Neural progenitor cell (in vitro differentiated cells): ENCODE measurements around the gene OPA1. TPM values are rescaled to one million over a fixed set of nuclear protein-coding genes. Genes with fewer than 3 reads are reported as not detected.

Experiments
- DNase-seq: peaks from one replicate; pipeline ENCODE4 v3.0.0-alpha.2; 2016; ENCODE audit warnings: low spot score
- H2AFZ ChIP-seq: fragments of 200-600 bp; sonication (generic); replicated peaks from 2 replicates; pipeline ENCODE4 v1.6.1; 2016; ENCODE audit warnings: antibody characterized with exemption
- H3F3A ChIP-seq: fragments of 200-600 bp; sonication (generic); 2 replicates; pipeline ENCODE4 v1.6.1; 2016; ENCODE audit warnings: antibody characterized with exemption, low read depth
- H3K27ac ChIP-seq: fragments of 200-600 bp; sonication (generic); 2 replicates; pipeline ENCODE4 v1.5.1; 2016; ENCODE audit warnings: mild to moderate bottlenecking
- H3K27me3 ChIP-seq: fragments of 200-600 bp; sonication (generic); 2 replicates; pipeline ENCODE4 v1.6.1; 2016; ENCODE audit warnings: mild to moderate bottlenecking, moderate library complexity
- H3K36me3 ChIP-seq: fragments of 200-600 bp; sonication (generic); 2 replicates; pipeline ENCODE4 v1.5.1; 2016
- H3K4me1 ChIP-seq: fragments of 200-600 bp; sonication (generic); 2 replicates; pipeline ENCODE4 v1.6.1; 2016; ENCODE audit warnings: mixed run types
- H3K4me2 ChIP-seq: fragments of 200-600 bp; sonication (generic); 2 replicates; pipeline ENCODE4 v1.6.1; 2016
- H3K4me3 ChIP-seq: fragments of 200-600 bp; sonication (generic); 2 replicates; pipeline ENCODE4 v1.5.1; 2016
- H3K79me2 ChIP-seq: fragments of 200-600 bp; sonication (generic); 2 replicates; pipeline ENCODE4 v1.6.1; 2016; ENCODE audit warnings: low read depth
- H3K9ac ChIP-seq: fragments of 200-600 bp; sonication (generic); 2 replicates; pipeline ENCODE4 v1.6.1; 2016
- H3K9me3 ChIP-seq: fragments of 200-600 bp; sonication (generic); 2 replicates; pipeline ENCODE4 v1.5.1; 2016; ENCODE audit warnings: low read depth
- H4K20me1 ChIP-seq: fragments of 200-600 bp; sonication (generic); 2 replicates; pipeline ENCODE4 v1.6.1; 2016; ENCODE audit warnings: low read depth
- H3K27ac Mint-ChIP-seq: 3 replicates; pipeline ENCODE4 v1.8.0; 2021; ENCODE audit warnings: mixed read lengths
- H3K27me3 Mint-ChIP-seq: 2 replicates; pipeline ENCODE4 v1.8.0; 2022; ENCODE audit warnings: low read depth, mild to moderate bottlenecking, inconsistent platforms, moderate library complexity, mixed read lengths; ENCODE audit not compliant: insufficient read depth
- H3K36me3 Mint-ChIP-seq: 3 replicates; pipeline ENCODE4 v1.8.0; 2021; ENCODE audit warnings: mixed read lengths
- H3K4me1 Mint-ChIP-seq: 3 replicates; pipeline ENCODE4 v1.8.0; 2021; ENCODE audit warnings: mixed read lengths
- H3K4me3 Mint-ChIP-seq: 3 replicates; pipeline ENCODE4 v1.8.0; 2021; ENCODE audit warnings: mild to moderate bottlenecking, moderate library complexity, mixed read lengths
- H3K9me3 Mint-ChIP-seq: 3 replicates; pipeline ENCODE4 v1.8.0; 2020; ENCODE audit warnings: mixed read lengths
- CTCF ChIP-seq: fragments of 200-600 bp; sonication (generic); IDR thresholded peaks from 2 replicates; pipeline ENCODE4 v1.5.1; 2017; ENCODE audit warnings: antibody characterized with exemption, mild to moderate bottlenecking
- EZH2 ChIP-seq: fragments of 200-600 bp; sonication (generic); IDR thresholded peaks from 2 replicates; pipeline ENCODE4 v1.6.1; 2017; ENCODE audit warnings: antibody characterized with exemption, mild to moderate bottlenecking, moderate library complexity
- EZH2phosphoT487 ChIP-seq: fragments of 200-600 bp; sonication (generic); IDR thresholded peaks from 2 replicates; pipeline ENCODE4 v1.6.1; 2017; ENCODE audit warnings: antibody characterized with exemption
- total RNA-seq: library from RNA; depleted of rRNA; stranded (reverse); fragments of >200 nt; gene quantifications from 2 replicates; pipeline ENCODE4 v1.2.3, GENCODE V29; 2015; ENCODE audit warnings: low replicate concordance

The OPA1 gene
- total RNA-seq, 1 donor from 2014 or later, result 125 TPM

- H3K4me3 Mint-ChIP-seq, result no peak overlapping the region
- no peaks in the 10 kb centered on the region for H3K79me2 ChIP-seq
- no peak overlapping the region for H3K27ac Mint-ChIP-seq
- H3K36me3 Mint-ChIP-seq, result peaks cover 15% of the 10 kb centered on the region
- H2AFZ ChIP-seq, result no peak overlapping the region
- peaks cover 9% of the 10 kb centered on the region for H4K20me1 ChIP-seq
- H3K9me3 Mint-ChIP-seq, result peaks cover 63% of the 10 kb centered on the region
- no peak for TF ChIP-seq EZH2phosphoT487
- no peak for TF ChIP-seq EZH2
- no peak for TF ChIP-seq CTCF
- no peak overlapping the region for H3K4me3 ChIP-seq
- H3K9me3 ChIP-seq, result peaks cover 12% of the 10 kb centered on the region
- no peak overlapping the region for H3K9ac ChIP-seq
- H3K27me3 ChIP-seq, result peaks cover 16% of the 10 kb centered on the region
- H3K4me1 Mint-ChIP-seq, result peaks cover 17% of the 10 kb centered on the region
- peaks cover 34% of the 10 kb centered on the region for H3K27me3 Mint-ChIP-seq
- no peak overlapping the region for H3K4me2 ChIP-seq
- peaks cover 15% of the 10 kb centered on the region for H3F3A ChIP-seq
- no peaks in the 10 kb centered on the region for H3K36me3 ChIP-seq
- peaks cover 14% of the 10 kb centered on the region for H3K4me1 ChIP-seq
- H3K27ac ChIP-seq, result no peak overlapping the region
- no peak for DNase-seq
These were observed 123.1 kb downstream of the OPA1 start for GRCh38 chr3:193716150-193716549.

GRCh38 chr3:193719735-193720134, 126.7 kb downstream of the OPA1 start:
- Histone ChIP-seq H3K27me3 (no peaks in the 10 kb centered on the region), H3K9ac (no peak overlapping the region), H3K27ac (no peak overlapping the region), H2AFZ (no peak overlapping the region), H3K4me1 (no peaks in the 10 kb centered on the region), H4K20me1 (no peaks in the 10 kb centered on the region), H3K4me2 (no peak overlapping the region), H3K4me3 (no peak overlapping the region), H3K36me3 (no peaks in the 10 kb centered on the region), H3K9me3 (peaks cover 10% of the 10 kb centered on the region), H3F3A (no peaks in the 10 kb centered on the region), H3K79me2 (no peaks in the 10 kb centered on the region)
- Mint-ChIP-seq H3K4me3 (no peak overlapping the region), H3K9me3 (peaks cover 58% of the 10 kb centered on the region), H3K27me3 (peaks cover 14% of the 10 kb centered on the region), H3K4me1 (no peaks in the 10 kb centered on the region), H3K36me3 (peaks cover 15% of the 10 kb centered on the region), H3K27ac (no peak overlapping the region)
- TF ChIP-seq EZH2phosphoT487, result no peak
- no peak for DNase-seq

GRCh38 chr3:193720169-193720568, 127.2 kb downstream of the OPA1 start:
- Histone ChIP-seq H3K27me3 (no peaks in the 10 kb centered on the region), H3K4me1 (no peaks in the 10 kb centered on the region), H3K79me2 (no peaks in the 10 kb centered on the region), H3K36me3 (no peaks in the 10 kb centered on the region), H4K20me1 (no peaks in the 10 kb centered on the region), H3K4me2 (no peak overlapping the region), H3K9ac (no peak overlapping the region), H2AFZ (no peak overlapping the region), H3F3A (no peaks in the 10 kb centered on the region), H3K27ac (no peak overlapping the region), H3K4me3 (no peak overlapping the region), H3K9me3 (peaks cover 5% of the 10 kb centered on the region)
- no peak for DNase-seq
- Mint-ChIP-seq H3K27me3 (peaks cover 14% of the 10 kb centered on the region), H3K27ac (no peak overlapping the region), H3K9me3 (peaks cover 58% of the 10 kb centered on the region), H3K4me3 (no peak overlapping the region), H3K36me3 (peaks cover 15% of the 10 kb centered on the region), H3K4me1 (no peaks in the 10 kb centered on the region)
- TF ChIP-seq EZH2 (no peak), EZH2phosphoT487 (no peak), CTCF (no peak)

GRCh38 chr3:193722566-193722965, 129.6 kb downstream of the OPA1 start:
- H3K27ac Mint-ChIP-seq, result no peak overlapping the region
- peaks cover 35% of the 10 kb centered on the region for H3K9me3 Mint-ChIP-seq
- no peak for TF ChIP-seq EZH2phosphoT487
- TF ChIP-seq CTCF, result no peak
- no peak for TF ChIP-seq EZH2
- no peak for DNase-seq
- no peaks in the 10 kb centered on the region for H3K27me3 ChIP-seq
- peaks cover 8% of the 10 kb centered on the region for H3K27me3 Mint-ChIP-seq
- no peak overlapping the region for H3K27ac ChIP-seq
- H3K9me3 ChIP-seq, result no peaks in the 10 kb centered on the region
- H3F3A ChIP-seq, result no peaks in the 10 kb centered on the region
- no peaks in the 10 kb centered on the region for H3K36me3 ChIP-seq
- H3K79me2 ChIP-seq, result no peaks in the 10 kb centered on the region
- no peak overlapping the region for H2AFZ ChIP-seq
- H3K4me1 ChIP-seq, result peaks cover 6% of the 10 kb centered on the region
- peaks cover 7% of the 10 kb centered on the region for H3K36me3 Mint-ChIP-seq
- H3K9ac ChIP-seq, result no peak overlapping the region
- no peaks in the 10 kb centered on the region for H3K4me1 Mint-ChIP-seq
- no peaks in the 10 kb centered on the region for H4K20me1 ChIP-seq
- no peak overlapping the region for H3K4me3 ChIP-seq
- no peak overlapping the region for H3K4me2 ChIP-seq
- H3K4me3 Mint-ChIP-seq, result peak overlapping the region; percentile 22
